ENCODE results near the gene MAP7. TPM values are rescaled to one million over a fixed set of nuclear protein-coding genes. Genes with fewer than 3 reads are reported as not detected.

The MAP7 gene
- total RNA-seq, 1 experiment from 2014 or later: 0.11 TPM

- H3K27ac ChIP-seq: peak overlapping the region; percentile 75
- DNase-seq (ENCODE audit: low read depth in 1 of 2, low spot score in 2 of 2): peak in 1 of 2 experiments; percentile 37
- peaks cover 27% of the 10 kb centered on the region for H3K36me3 ChIP-seq
- peaks cover 16% of the 10 kb centered on the region for H3K4me1 ChIP-seq (replicated peaks)
- no peaks in the 10 kb centered on the region for H3K27me3 ChIP-seq (replicated peaks)
- no peak overlapping the region for H3K4me3 ChIP-seq
- H3K9me3 ChIP-seq (replicated peaks): no peaks in the 10 kb centered on the region; the same call in 1 of the 2 replicates
Measured at GRCh38 chr6:136582711-136583471, 32.7 kb upstream of the MAP7 start.

GRCh38 chr6:136579800-136580199 is 29.6 kb upstream of the MAP7 start:
- Histone ChIP-seq H3K4me3 (no peak overlapping the region), H3K9me3 (replicated peaks) (no peaks in the 10 kb centered on the region; the same call in 1 of the 2 replicates), H3K4me1 (replicated peaks) (peaks cover 5% of the 10 kb centered on the region), H3K27me3 (replicated peaks) (no peaks in the 10 kb centered on the region), H3K36me3 (peaks cover 31% of the 10 kb centered on the region), H3K27ac (no peak overlapping the region)
- no peak for DNase-seq (ENCODE audit: low read depth in 1 of 2, low spot score in 2 of 2)

GRCh38 chr6:136576821-136577220 is 26.6 kb upstream of the MAP7 start:
- H3K4me1 ChIP-seq (replicated peaks): no peaks in the 10 kb centered on the region
- DNase-seq (ENCODE audit: low read depth in 1 of 2, low spot score in 2 of 2): no peak
- H3K4me3 ChIP-seq: no peak overlapping the region
- H3K27ac ChIP-seq: no peak overlapping the region
- peaks cover 22% of the 10 kb centered on the region for H3K36me3 ChIP-seq
- no peaks in the 10 kb centered on the region for H3K27me3 ChIP-seq (replicated peaks)
- no peaks in the 10 kb centered on the region for H3K9me3 ChIP-seq (replicated peaks)

- no peak overlapping the region for H3K4me3 ChIP-seq
- no peaks in the 10 kb centered on the region for H3K27me3 ChIP-seq (replicated peaks)
- H3K4me1 ChIP-seq (replicated peaks): no peaks in the 10 kb centered on the region
- DNase-seq (ENCODE audit: low read depth in 1 of 2, low spot score in 2 of 2): no peak
- peaks cover 4% of the 10 kb centered on the region; the same call in 1 of the 2 replicates for H3K36me3 ChIP-seq
- H3K9me3 ChIP-seq (replicated peaks): no peaks in the 10 kb centered on the region
- no peak overlapping the region for H3K27ac ChIP-seq
Measured at GRCh38 chr6:136571496-136571895, 21.3 kb upstream of the MAP7 start.

GRCh38 chr6:136571065-136571464 is 20.8 kb upstream of the MAP7 start:
- Histone ChIP-seq H3K27ac (no peak overlapping the region), H3K27me3 (replicated peaks) (no peaks in the 10 kb centered on the region), H3K4me3 (no peak overlapping the region), H3K4me1 (replicated peaks) (no peaks in the 10 kb centered on the region), H3K9me3 (replicated peaks) (no peaks in the 10 kb centered on the region), H3K36me3 (peaks cover 4% of the 10 kb centered on the region; the same call in 1 of the 2 replicates)
- no peak for DNase-seq (ENCODE audit: low read depth in 1 of 2, low spot score in 2 of 2)

- no peak for DNase-seq (ENCODE audit: low read depth in 1 of 2, low spot score in 2 of 2)
- Histone ChIP-seq H3K4me1 (replicated peaks) (no peaks in the 10 kb centered on the region), H3K36me3 (peaks cover 3% of the 10 kb centered on the region; the same call in 1 of the 2 replicates), H3K27me3 (replicated peaks) (no peaks in the 10 kb centered on the region), H3K9me3 (replicated peaks) (no peaks in the 10 kb centered on the region; the same call in 1 of the 2 replicates), H3K4me3 (no peak overlapping the region), H3K27ac (no peak overlapping the region)
Measured at GRCh38 chr6:136568129-136568528, 17.9 kb upstream of the MAP7 start.

GRCh38 chr6:136567688-136568087 is 17.5 kb upstream of the MAP7 start:
- Histone ChIP-seq H3K4me1 (replicated peaks) (no peaks in the 10 kb centered on the region), H3K9me3 (replicated peaks) (no peaks in the 10 kb centered on the region; the same call in 1 of the 2 replicates), H3K36me3 (peaks cover 3% of the 10 kb centered on the region; the same call in 1 of the 2 replicates), H3K4me3 (no peak overlapping the region), H3K27ac (no peak overlapping the region), H3K27me3 (replicated peaks) (no peaks in the 10 kb centered on the region)
- no peak for DNase-seq (ENCODE audit: low read depth in 1 of 2, low spot score in 2 of 2)

- H3K4me3 ChIP-seq: no peak overlapping the region
- no peak for DNase-seq (ENCODE audit: low read depth in 1 of 2, low spot score in 2 of 2)
- H3K4me1 ChIP-seq (replicated peaks): no peaks in the 10 kb centered on the region
- peaks cover 3% of the 10 kb centered on the region; the same call in 1 of the 2 replicates for H3K36me3 ChIP-seq
- H3K27ac ChIP-seq: no peak overlapping the region
- no peaks in the 10 kb centered on the region; the same call in 1 of the 2 replicates for H3K9me3 ChIP-seq (replicated peaks)
- H3K27me3 ChIP-seq (replicated peaks): no peaks in the 10 kb centered on the region
Measured at GRCh38 chr6:136566851-136567250, 16.6 kb upstream of the MAP7 start.

GRCh38 chr6:136566007-136566487 is 15.8 kb upstream of the MAP7 start:
- H3K27ac ChIP-seq: no peak overlapping the region
- H3K9me3 ChIP-seq (replicated peaks): no peaks in the 10 kb centered on the region; the same call in 1 of the 2 replicates
- no peak for DNase-seq (ENCODE audit: low read depth in 1 of 2, low spot score in 2 of 2)
- H3K4me3 ChIP-seq: no peak overlapping the region
- H3K27me3 ChIP-seq (replicated peaks): no peaks in the 10 kb centered on the region
- H3K36me3 ChIP-seq: peaks cover 3% of the 10 kb centered on the region; the same call in 1 of the 2 replicates
- no peaks in the 10 kb centered on the region for H3K4me1 ChIP-seq (replicated peaks)

- Histone ChIP-seq H3K27ac (no peak overlapping the region), H3K36me3 (peaks cover 3% of the 10 kb centered on the region; the same call in 1 of the 2 replicates), H3K9me3 (replicated peaks) (no peaks in the 10 kb centered on the region; the same call in 1 of the 2 replicates), H3K4me1 (replicated peaks) (no peaks in the 10 kb centered on the region), H3K4me3 (no peak overlapping the region), H3K27me3 (replicated peaks) (no peaks in the 10 kb centered on the region)
- DNase-seq (ENCODE audit: low read depth in 1 of 2, low spot score in 2 of 2): no peak
Measured at GRCh38 chr6:136564180-136564579, 14.0 kb upstream of the MAP7 start.

- no peak for DNase-seq (ENCODE audit: low read depth in 1 of 2, low spot score in 2 of 2)
- H3K27me3 ChIP-seq (replicated peaks): no peaks in the 10 kb centered on the region
- H3K36me3 ChIP-seq: peaks cover 3% of the 10 kb centered on the region; the same call in 1 of the 2 replicates
- no peak overlapping the region for H3K27ac ChIP-seq
- no peak overlapping the region for H3K4me3 ChIP-seq
- no peaks in the 10 kb centered on the region; the same call in 1 of the 2 replicates for H3K9me3 ChIP-seq (replicated peaks)
- no peaks in the 10 kb centered on the region for H3K4me1 ChIP-seq (replicated peaks)
Measured at GRCh38 chr6:136563386-136564152, 13.3 kb upstream of the MAP7 start.

GRCh38 chr6:136562211-136562610 is 12.0 kb upstream of the MAP7 start:
- DNase-seq (ENCODE audit: low read depth in 1 of 2, low spot score in 2 of 2): no peak
- H3K27ac ChIP-seq: no peak overlapping the region

GRCh38 chr6:136553166-136553787 is 3.1 kb upstream of the MAP7 start:
- Histone ChIP-seq H3K4me1 (replicated peaks) (peaks cover 15% of the 10 kb centered on the region), H3K27ac (no peak overlapping the region), H3K27me3 (replicated peaks) (peaks cover 41% of the 10 kb centered on the region), H3K4me3 (no peak overlapping the region), H3K9me3 (replicated peaks) (peaks cover 6% of the 10 kb centered on the region; the same call in 1 of the 2 replicates), H3K36me3 (no peaks in the 10 kb centered on the region; the same call in 1 of the 2 replicates)
- DNase-seq (ENCODE audit: low read depth in 1 of 2, low spot score in 2 of 2): no peak

More at GRCh38 chr6:136562211-136562610, 12.0 kb upstream of the MAP7 start:
- peaks cover 3% of the 10 kb centered on the region; the same call in 1 of the 2 replicates for H3K36me3 ChIP-seq
- no peaks in the 10 kb centered on the region for H3K4me1 ChIP-seq (replicated peaks)
- no peak overlapping the region for H3K4me3 ChIP-seq
- no peaks in the 10 kb centered on the region for H3K27me3 ChIP-seq (replicated peaks)
- no peaks in the 10 kb centered on the region; the same call in 1 of the 2 replicates for H3K9me3 ChIP-seq (replicated peaks)
